GM12875 (cell line): ENCODE results near the gene ULBP2.
"Not testable (repeated sequence)": the region's sequence is repeated elsewhere in the genome, so short reads cannot be mapped to it uniquely, and the experiment has no call there.

Experiments
- H3K4me3 ChIP-seq: one replicate; pipeline ENCODE4 v1.5.1; 2011; ENCODE audit warnings: low read depth, low read length, control low read depth
- TF ChIP-seq, protein P1 (sequence below): IDR thresholded peaks from 2 replicates; pipeline ENCODE4 v1.5.1; 2011; ENCODE audit warnings: low read depth, mild to moderate bottlenecking, control low read depth, inconsistent platforms, low read length, moderate library complexity, borderline replicate concordance; ENCODE audit not compliant: insufficient read depth

The ULBP2 gene

DNA sequence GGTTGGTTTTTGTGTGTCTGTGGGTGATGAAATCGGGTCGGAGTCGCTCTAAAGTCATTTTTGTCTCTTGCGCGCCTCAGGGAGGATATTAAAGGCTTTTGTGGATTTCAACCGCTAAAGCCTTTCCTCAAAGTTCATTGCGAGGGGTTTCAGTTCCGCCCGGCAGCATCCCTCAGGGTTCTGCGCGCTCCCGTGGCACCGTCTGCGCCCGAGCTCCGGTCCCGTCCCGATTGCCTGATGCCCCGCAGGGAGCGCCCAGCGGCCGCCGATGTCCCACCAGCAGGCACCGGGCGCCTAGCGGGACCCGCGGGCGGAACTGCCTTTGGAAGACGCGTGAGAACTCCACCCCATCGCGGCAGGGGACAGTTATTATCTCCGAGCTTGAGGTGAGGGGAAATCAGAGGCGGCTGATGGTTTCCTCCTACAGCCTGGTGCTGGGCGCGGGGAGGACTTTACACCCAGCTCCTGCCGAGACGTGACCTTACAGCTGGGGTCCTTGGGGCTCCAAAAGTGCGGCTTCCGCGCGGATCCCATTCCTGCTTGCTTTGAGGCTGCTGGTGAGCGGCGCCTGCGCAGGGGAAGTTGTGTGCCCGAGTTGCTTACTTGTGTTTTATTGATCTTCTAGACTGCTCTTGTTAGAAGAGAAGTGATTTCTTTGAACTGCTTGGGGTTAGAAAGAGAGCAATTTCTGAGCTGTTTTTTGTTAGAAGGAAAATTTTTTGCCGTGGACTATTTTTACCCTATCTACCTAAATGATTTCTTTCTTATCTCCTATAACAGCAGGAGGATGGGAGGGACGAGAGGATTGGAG lies 49.1 kb downstream of the ULBP2 start:
- TF ChIP-seq, protein P1, sequence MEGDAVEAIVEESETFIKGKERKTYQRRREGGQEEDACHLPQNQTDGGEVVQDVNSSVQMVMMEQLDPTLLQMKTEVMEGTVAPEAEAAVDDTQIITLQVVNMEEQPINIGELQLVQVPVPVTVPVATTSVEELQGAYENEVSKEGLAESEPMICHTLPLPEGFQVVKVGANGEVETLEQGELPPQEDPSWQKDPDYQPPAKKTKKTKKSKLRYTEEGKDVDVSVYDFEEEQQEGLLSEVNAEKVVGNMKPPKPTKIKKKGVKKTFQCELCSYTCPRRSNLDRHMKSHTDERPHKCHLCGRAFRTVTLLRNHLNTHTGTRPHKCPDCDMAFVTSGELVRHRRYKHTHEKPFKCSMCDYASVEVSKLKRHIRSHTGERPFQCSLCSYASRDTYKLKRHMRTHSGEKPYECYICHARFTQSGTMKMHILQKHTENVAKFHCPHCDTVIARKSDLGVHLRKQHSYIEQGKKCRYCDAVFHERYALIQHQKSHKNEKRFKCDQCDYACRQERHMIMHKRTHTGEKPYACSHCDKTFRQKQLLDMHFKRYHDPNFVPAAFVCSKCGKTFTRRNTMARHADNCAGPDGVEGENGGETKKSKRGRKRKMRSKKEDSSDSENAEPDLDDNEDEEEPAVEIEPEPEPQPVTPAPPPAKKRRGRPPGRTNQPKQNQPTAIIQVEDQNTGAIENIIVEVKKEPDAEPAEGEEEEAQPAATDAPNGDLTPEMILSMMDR, result no peak
- H3K4me3 ChIP-seq, result no peak overlapping the region

DNA sequence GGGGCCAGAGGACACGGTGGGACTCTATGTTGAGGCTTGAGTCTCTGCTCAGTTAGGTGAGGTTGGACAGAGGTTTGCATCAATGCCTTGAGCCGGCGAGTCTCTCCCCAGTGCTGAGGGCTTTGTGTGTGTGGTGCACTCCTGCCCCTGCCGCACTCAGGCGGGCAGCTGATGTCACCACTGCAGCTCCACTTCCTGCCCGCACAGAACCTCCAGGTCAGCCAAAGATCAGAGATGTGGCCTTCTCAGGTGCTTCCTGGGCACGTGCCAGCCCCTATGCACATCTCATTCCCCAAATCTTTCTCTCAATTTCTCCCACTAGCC lies 49.6 kb downstream of the ULBP2 start:
- not testable (repeated sequence) for H3K4me3 ChIP-seq

DNA sequence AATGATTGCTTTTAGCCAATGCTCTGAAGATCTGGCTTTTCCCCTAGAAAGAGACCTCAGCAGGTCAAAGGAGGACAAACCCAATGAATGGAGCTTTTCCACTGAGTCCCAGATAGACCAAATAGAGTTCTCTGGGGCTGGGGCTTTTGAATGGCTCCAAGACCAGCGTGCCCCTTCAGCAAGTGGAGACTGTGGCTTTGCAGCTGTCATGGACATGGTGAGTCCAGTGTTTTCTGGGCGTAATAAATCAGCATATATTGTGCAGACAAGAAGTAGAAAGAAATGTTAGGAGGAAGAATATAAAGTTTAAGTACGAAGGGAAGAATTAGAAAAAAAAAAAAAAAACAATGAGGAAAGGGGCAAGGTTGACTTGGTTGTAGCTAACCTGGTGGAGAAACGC lies 50.0 kb downstream of the ULBP2 start:
- no peak overlapping the region for H3K4me3 ChIP-seq
- TF ChIP-seq, protein P1, result no peak

DNA sequence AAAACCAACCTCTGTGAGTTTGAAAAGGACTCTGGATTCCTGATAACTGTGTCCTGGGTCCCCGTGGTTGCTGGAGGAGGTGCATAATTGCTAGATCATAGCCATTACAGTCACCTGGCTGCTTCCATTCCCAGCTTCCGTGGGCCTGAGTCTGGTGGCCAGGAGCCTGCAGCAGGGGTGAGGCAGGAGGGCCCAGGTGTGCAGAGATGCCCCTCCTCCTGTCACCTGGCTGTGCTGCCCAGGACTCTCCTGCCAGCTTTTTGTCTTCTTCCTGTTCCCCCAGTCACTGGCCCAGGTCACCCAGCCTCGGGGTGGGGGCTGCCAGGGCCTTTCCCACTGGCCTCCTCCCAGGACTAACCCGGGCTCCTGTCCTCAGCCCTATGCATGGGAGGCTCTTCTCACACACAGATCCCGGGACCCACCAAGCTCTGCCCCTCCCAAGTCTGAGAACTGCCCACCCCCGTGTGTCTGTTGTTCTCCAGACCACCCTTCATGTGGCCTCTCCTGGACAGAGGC lies 53.5 kb downstream of the ULBP2 start:
- no peak overlapping the region for H3K4me3 ChIP-seq
- TF ChIP-seq, protein P1, result no peak

DNA sequence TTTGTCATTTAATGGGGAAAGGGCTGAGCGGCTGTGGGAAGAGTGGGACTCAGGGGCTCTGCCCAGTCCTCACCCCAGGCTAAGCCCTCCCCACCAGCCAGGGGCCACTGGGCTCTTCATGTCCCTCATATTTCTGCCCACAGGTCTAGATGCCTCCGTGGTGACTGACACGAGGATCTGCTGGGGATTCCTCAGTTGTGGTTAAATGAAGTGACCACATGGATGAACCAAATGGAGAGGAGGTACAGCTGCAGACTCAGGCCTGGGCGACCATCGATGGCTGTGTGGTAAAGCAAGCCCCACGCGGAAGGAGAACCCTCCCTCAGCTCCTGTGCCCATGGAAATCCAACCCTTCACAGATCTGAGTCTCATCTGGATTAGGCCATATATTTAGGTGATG lies 54.2 kb downstream of the ULBP2 start:
- TF ChIP-seq, protein P1, result no peak
- H3K4me3 ChIP-seq, result no peak overlapping the region
